ENCODE results near the gene KIAA1671.

KIAA1671 gene

GRCh38 chr22:25125693-25126357, 173.3 kb downstream of the KIAA1671 start:
- H3K9ac ChIP-seq: no peak overlapping the region
- no peak for TF ChIP-seq Cebpa-rat (IDR thresholded peaks at IDR 0.05)
- no peak overlapping the region for H3K4me3 ChIP-seq
- H3K27me3 ChIP-seq: no peaks in the 10 kb centered on the region
- H3K9me3 ChIP-seq (replicated peaks in 1 of 11): peaks cover 0 to 7% (median 0%) of the 10 kb centered on the region in 11 experiments; a peak in 5 of 22 replicates
- H3K4me1 ChIP-seq: peaks cover 6 to 10% (median 8%) of the 10 kb centered on the region in 10 experiments
- H4K20me1 ChIP-seq: no peaks in the 10 kb centered on the region; a peak in 1 of 22 replicates
- no peak overlapping the region for H3K4me2 ChIP-seq
- H3K36me3 ChIP-seq: no peaks in the 10 kb centered on the region
- H3K27ac ChIP-seq: no peak overlapping the region

GRCh38 chr22:25126510-25126909, 174.0 kb downstream of the KIAA1671 start:
- Histone ChIP-seq H4K20me1 (no peaks in the 10 kb centered on the region; a peak in 1 of 22 replicates), H3K36me3 (no peaks in the 10 kb centered on the region), H3K4me2 (no peak overlapping the region), H3K4me1 (peaks cover 0 to 3% (median under 1%) of the 10 kb centered on the region in 10 experiments; a peak in 10 of 20 replicates), H3K27ac (no peak overlapping the region), H3K9me3 (replicated peaks in 1 of 11) (peaks cover 0 to 7% (median 0%) of the 10 kb centered on the region in 11 experiments; a peak in 5 of 22 replicates), H3K9ac (no peak overlapping the region), H3K4me3 (no peak overlapping the region), H3K27me3 (no peaks in the 10 kb centered on the region)
- TF ChIP-seq Cebpa-rat (IDR thresholded peaks at IDR 0.05): no peak

- Histone ChIP-seq H3K9me3 (replicated peaks in 1 of 11) (peaks cover 0 to 7% (median 0%) of the 10 kb centered on the region in 11 experiments; a peak in 5 of 22 replicates), H3K27ac (no peak overlapping the region), H3K4me2 (no peak overlapping the region), H3K4me1 (no peaks in the 10 kb centered on the region), H3K4me3 (no peak overlapping the region), H3K27me3 (no peaks in the 10 kb centered on the region), H4K20me1 (no peaks in the 10 kb centered on the region; a peak in 1 of 22 replicates), H3K9ac (no peak overlapping the region), H3K36me3 (no peaks in the 10 kb centered on the region)
- no peak for TF ChIP-seq Cebpa-rat (IDR thresholded peaks at IDR 0.05)
These were observed 174.8 kb downstream of the KIAA1671 start for GRCh38 chr22:25127318-25127717.

GRCh38 chr22:25130462-25130861, 177.9 kb downstream of the KIAA1671 start:
- H3K9ac ChIP-seq: no peak overlapping the region
- H3K27ac ChIP-seq: no peak overlapping the region
- no peaks in the 10 kb centered on the region for H3K9me3 ChIP-seq (replicated peaks in 1 of 11)
- no peak overlapping the region for H3K4me2 ChIP-seq
- no peaks in the 10 kb centered on the region for H3K4me1 ChIP-seq
- H4K20me1 ChIP-seq: no peaks in the 10 kb centered on the region; a peak in 1 of 22 replicates
- no peaks in the 10 kb centered on the region for H3K36me3 ChIP-seq
- no peak overlapping the region for H3K4me3 ChIP-seq
- no peak for TF ChIP-seq Cebpa-rat (IDR thresholded peaks at IDR 0.05)
- no peaks in the 10 kb centered on the region for H3K27me3 ChIP-seq

GRCh38 chr22:25131198-25131887, 178.8 kb downstream of the KIAA1671 start:
- Histone ChIP-seq H3K9ac (no peak overlapping the region), H4K20me1 (no peaks in the 10 kb centered on the region; a peak in 1 of 22 replicates), H3K36me3 (no peaks in the 10 kb centered on the region), H3K4me3 (no peak overlapping the region), H3K4me2 (no peak overlapping the region), H3K27ac (no peak overlapping the region), H3K9me3 (replicated peaks in 1 of 11) (no peaks in the 10 kb centered on the region), H3K4me1 (no peaks in the 10 kb centered on the region), H3K27me3 (no peaks in the 10 kb centered on the region)
- no peak for TF ChIP-seq Cebpa-rat (IDR thresholded peaks at IDR 0.05)

GRCh38 chr22:25134028-25134427, 181.5 kb downstream of the KIAA1671 start:
- no peak overlapping the region for H3K9ac ChIP-seq
- no peak overlapping the region for H3K4me3 ChIP-seq
- no peaks in the 10 kb centered on the region for H3K36me3 ChIP-seq
- no peak overlapping the region for H3K27ac ChIP-seq
- H3K4me1 ChIP-seq: peaks cover 0 to 4% (median 0%) of the 10 kb centered on the region in 10 experiments; a peak in 2 of 20 replicates
- H3K27me3 ChIP-seq: no peaks in the 10 kb centered on the region
- TF ChIP-seq Cebpa-rat (IDR thresholded peaks at IDR 0.05): no peak
- H3K9me3 ChIP-seq (replicated peaks in 1 of 11): 0 out of 22 replicates have a peak, but pooled peaks cover 0 to 3% (median 0%) of the 10 kb centered on the region in 11 experiments
- H3K4me2 ChIP-seq: no peak overlapping the region
- H4K20me1 ChIP-seq: no peaks in the 10 kb centered on the region; a peak in 1 of 22 replicates

- Histone ChIP-seq H4K20me1 (no peaks in the 10 kb centered on the region; a peak in 2 of 22 replicates), H3K4me2 (no peak overlapping the region), H3K9me3 (replicated peaks in 1 of 11) (0 out of 22 replicates have a peak, but pooled peaks cover 0 to 3% (median 0%) of the 10 kb centered on the region in 11 experiments), H3K4me1 (peaks cover 0 to 7% (median 0%) of the 10 kb centered on the region in 10 experiments; a peak in 2 of 20 replicates), H3K36me3 (no peaks in the 10 kb centered on the region), H3K27ac (no peak overlapping the region), H3K27me3 (no peaks in the 10 kb centered on the region), H3K9ac (no peak overlapping the region), H3K4me3 (no peak overlapping the region)
- no peak for TF ChIP-seq Cebpa-rat (IDR thresholded peaks at IDR 0.05)
These were observed 181.9 kb downstream of the KIAA1671 start for GRCh38 chr22:25134451-25134850.

GRCh38 chr22:25136953-25137576, 184.5 kb downstream of the KIAA1671 start:
- 0 out of 22 replicates have a peak, but pooled peaks cover 0 to 3% (median 0%) of the 10 kb centered on the region in 11 experiments for H3K9me3 ChIP-seq (replicated peaks in 1 of 11)
- no peaks in the 10 kb centered on the region for H3K36me3 ChIP-seq
- peaks cover 0 to 8% (median 0%) of the 10 kb centered on the region in 10 experiments; a peak in 2 of 20 replicates for H3K4me1 ChIP-seq
- no peaks in the 10 kb centered on the region; a peak in 1 of 22 replicates for H4K20me1 ChIP-seq
- H3K9ac ChIP-seq: no peak overlapping the region
- no peak overlapping the region for H3K4me3 ChIP-seq
- no peaks in the 10 kb centered on the region for H3K27me3 ChIP-seq
- no peak for TF ChIP-seq Cebpa-rat (IDR thresholded peaks at IDR 0.05)
- H3K4me2 ChIP-seq: no peak overlapping the region
- H3K27ac ChIP-seq: no peak overlapping the region
